NCI-H774 (cell line): ENCODE results near the gene RALA.
"Not testable (repeated sequence)": the region's sequence is repeated elsewhere in the genome, so short reads cannot be mapped to it uniquely, and the experiment has no call there.

Source experiments
- DNase-seq: peaks from one replicate; lab custom pipeline; 2025; lab: John Stamatoyannopoulos, UW

The RALA gene

GRCh38 chr7:39727231-39728012, 104.0 kb downstream of the RALA start:
- DNase-seq = no peak

- DNase-seq = peak; percentile 92
Measured at GRCh38 chr7:39732837-39733804, 109.7 kb downstream of the RALA start.

- DNase-seq = no peak
Measured at GRCh38 chr7:39733881-39734632, 110.7 kb downstream of the RALA start.

GRCh38 chr7:39734633-39735004, 111.2 kb downstream of the RALA start:
- no peak for DNase-seq

GRCh38 chr7:39735903-39736302, 112.5 kb downstream of the RALA start:
- no peak for DNase-seq

GRCh38 chr7:39741942-39742623, 118.7 kb downstream of the RALA start:
- no peak for DNase-seq

GRCh38 chr7:39744620-39745019, 121.2 kb downstream of the RALA start:
- no peak for DNase-seq

- DNase-seq = no peak
Measured at GRCh38 chr7:39745320-39745719, 121.9 kb downstream of the RALA start.

GRCh38 chr7:39746103-39746819, 122.9 kb downstream of the RALA start:
- DNase-seq = peak; percentile 47

GRCh38 chr7:39749177-39749576, 125.8 kb downstream of the RALA start:
- no peak for DNase-seq

GRCh38 chr7:39749717-39750116, 126.3 kb downstream of the RALA start:
- DNase-seq = no peak

GRCh38 chr7:39750253-39751077, 127.1 kb downstream of the RALA start:
- DNase-seq = no peak

- not testable (repeated sequence) for DNase-seq
Measured at GRCh38 chr7:39753237-39753636, 129.9 kb downstream of the RALA start.

GRCh38 chr7:39753823-39754325, 130.5 kb downstream of the RALA start:
- no peak for DNase-seq

GRCh38 chr7:39754326-39755120, 131.2 kb downstream of the RALA start:
- DNase-seq = no peak

GRCh38 chr7:39757604-39758003, 134.2 kb downstream of the RALA start:
- DNase-seq = no peak
